ENCODE results near the gene DDA1. TPM values are rescaled to one million over a fixed set of nuclear protein-coding genes. Genes with fewer than 3 reads are reported as not detected.

The DDA1 gene
- total and polyA plus RNA-seq, 9 of the 15 experiments (the other 6 are each of a cell fraction or from before 2014, with no cell fraction given) = 1.4 to 83.8 (median 33.8) TPM

- intact Hi-C loops (cut with micrococcal nuclease) = no loop called here
- no peak for ATAC-seq
- H3K27me3 ChIP-seq (ENCODE audit: control insufficient read depth in 2 of 2, insufficient read depth in 2 of 2, low read length in 2 of 2) = no peaks in the 10 kb centered on the region
- no peak for DNase-seq (ENCODE audit: extremely low read depth in 1 of 4, low spot score in 3 of 4)
- H2AFZ ChIP-seq (ENCODE audit: low read depth, low read length) = peak overlapping the region; percentile 74
- no peaks in the 10 kb centered on the region for H3K9me3 ChIP-seq (replicated peaks; ENCODE audit: control insufficient read depth, insufficient read depth, low read depth, low read length)
- no TSS peak for BruUV-seq (replicated peaks)
- no peak overlapping the region for H3K4me2 ChIP-seq (ENCODE audit: insufficient read depth, low read length)
- WGBS (ENCODE audit: insufficient coverage, low coverage, missing lambda C conversion rate) = 76% methylated on average over 19 of the region's 23 CpGs
- peaks cover 3 to 25% of the 10 kb centered on the region in 2 experiments; a peak in 3 of 5 replicates for H3K4me1 ChIP-seq (replicated peaks in 1 of 2; ENCODE audit: control insufficient read depth in 2 of 2, insufficient read depth in 2 of 2, low read length in 2 of 2)
- peaks cover 4% of the 10 kb centered on the region; the same call in 1 of the 3 replicates for H3K36me3 ChIP-seq (ENCODE audit: control insufficient read depth, insufficient read depth, low read length)
- no peaks in the 10 kb centered on the region for H4K20me1 ChIP-seq (replicated peaks; ENCODE audit: control insufficient read depth, insufficient read depth, low read length)
- no peak overlapping the region for H3K27ac ChIP-seq (ENCODE audit: extremely low read depth, low read depth, low read length)
- ChIA-PET CTCF (ENCODE audit: low intra/inter-chr PET ratio) (no interaction called here), POLR2A (interaction anchor here (0.6 to 1.0 kb wide), 5 partner anchors 15 to 449 kb away, joined by 3 read pairs; partner anchors contain the start of gene USE1)
- in situ Hi-C loops (cut with MboI) = no loop called here
- peak overlapping the region in 1 of 2 experiments; percentile 67; a peak in 2 of 4 replicates for H3K9ac ChIP-seq (ENCODE audit: insufficient read depth in 1 of 2, low read depth in 2 of 2, low read length in 2 of 2)
- no peak for FAIRE-seq
- peaks cover 17% of the 10 kb centered on the region for H3K79me2 ChIP-seq (ENCODE audit: control insufficient read depth, insufficient read depth, low read length)
- H3K4me3 ChIP-seq = no peak overlapping the region
- no peaks in the 10 kb centered on the region for H3K9me1 ChIP-seq (ENCODE audit: control insufficient read depth, insufficient read depth, low read length)
- TF ChIP-seq ESRRA (IDR thresholded peaks at IDR 0.05; ENCODE audit: borderline replicate concordance, low read depth) = peak; percentile 29; the same call in 1 of the 2 replicates
- peak; percentile 61 to 66; a peak in 3 of 4 replicates for TF ChIP-seq KDM1A (IDR thresholded peaks at IDR 0.05)
- peak; percentile 48; the same call in 1 of the 2 replicates for TF ChIP-seq ADNP (tag; IDR thresholded peaks at IDR 0.05)
- TF ChIP-seq PTBP1 (IDR thresholded peaks at IDR 0.05; ENCODE audit: low read depth, low read length) = 0 out of 2 replicates have a peak, but pooled peaks have one; percentile 74
- TF ChIP-seq RBM25 (IDR thresholded peaks at IDR 0.05; ENCODE audit: low read depth, low read length, severe bottlenecking) = peak; percentile 82
- TF ChIP-seq SOX6 (IDR thresholded peaks at IDR 0.05) = no peak
- TF ChIP-seq CBX3 (IDR thresholded peaks at IDR 0.05; ENCODE audit: borderline replicate concordance in 1 of 2, low read length in 2 of 2) = peak in 1 of 2 experiments; percentile 62; a peak in 1 of 3 replicates
- no peak for TF ChIP-seq ZNF143 (CRISPR knock-in tag; IDR thresholded peaks at IDR 0.05)
- TF ChIP-seq ZFP36 (IDR thresholded peaks at IDR 0.05; ENCODE audit: low read depth, low read length, partially characterized antibody) = peak; percentile 85
- TF ChIP-seq MBD2 (IDR thresholded peaks at IDR 0.05; ENCODE audit: borderline replicate concordance, low read depth) = no peak
- TF ChIP-seq SNIP1 (IDR thresholded peaks at IDR 0.05; ENCODE audit: low read depth) = no peak
- no peak for TF ChIP-seq RAD51 (IDR thresholded peaks at IDR 0.05; ENCODE audit: borderline replicate concordance, low read depth)
- peak; percentile 94 for TF ChIP-seq BCOR (IDR thresholded peaks at IDR 0.05)
- no peak for TF ChIP-seq CUX1 (CRISPR knock-in tag; IDR thresholded peaks at IDR 0.05)
- no peak for TF ChIP-seq TRIM25 (IDR thresholded peaks at IDR 0.05; ENCODE audit: borderline replicate concordance)
- TF ChIP-seq SMARCA5 (IDR thresholded peaks at IDR 0.05) = peak; percentile 28
Observed at GRCh38 chr19:17263712-17264640, 45.4 kb upstream of the DDA1 start.

Measured in K562 (cell line).